Stimulated activated CD8-positive, alpha-beta memory T cell treated with anti-CD3 and anti-CD28 coated beads, Interleukin-12 subunit alpha, Interleukin-12 subunit beta, amount 100 ng/mL, for 24 hours (primary cell): ENCODE results near the gene SFXN1.
"Not testable (repeated sequence)": the region's sequence is repeated elsewhere in the genome, so short reads cannot be mapped to it uniquely, and the experiment has no call there.

Experiments
- DNase-seq: peaks from one replicate; pipeline ENCODE4 v3.0.0-alpha.2; 2020; ENCODE audit errors: extremely low read depth

SFXN1 gene, protein sequence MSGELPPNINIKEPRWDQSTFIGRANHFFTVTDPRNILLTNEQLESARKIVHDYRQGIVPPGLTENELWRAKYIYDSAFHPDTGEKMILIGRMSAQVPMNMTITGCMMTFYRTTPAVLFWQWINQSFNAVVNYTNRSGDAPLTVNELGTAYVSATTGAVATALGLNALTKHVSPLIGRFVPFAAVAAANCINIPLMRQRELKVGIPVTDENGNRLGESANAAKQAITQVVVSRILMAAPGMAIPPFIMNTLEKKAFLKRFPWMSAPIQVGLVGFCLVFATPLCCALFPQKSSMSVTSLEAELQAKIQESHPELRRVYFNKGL

DNA sequence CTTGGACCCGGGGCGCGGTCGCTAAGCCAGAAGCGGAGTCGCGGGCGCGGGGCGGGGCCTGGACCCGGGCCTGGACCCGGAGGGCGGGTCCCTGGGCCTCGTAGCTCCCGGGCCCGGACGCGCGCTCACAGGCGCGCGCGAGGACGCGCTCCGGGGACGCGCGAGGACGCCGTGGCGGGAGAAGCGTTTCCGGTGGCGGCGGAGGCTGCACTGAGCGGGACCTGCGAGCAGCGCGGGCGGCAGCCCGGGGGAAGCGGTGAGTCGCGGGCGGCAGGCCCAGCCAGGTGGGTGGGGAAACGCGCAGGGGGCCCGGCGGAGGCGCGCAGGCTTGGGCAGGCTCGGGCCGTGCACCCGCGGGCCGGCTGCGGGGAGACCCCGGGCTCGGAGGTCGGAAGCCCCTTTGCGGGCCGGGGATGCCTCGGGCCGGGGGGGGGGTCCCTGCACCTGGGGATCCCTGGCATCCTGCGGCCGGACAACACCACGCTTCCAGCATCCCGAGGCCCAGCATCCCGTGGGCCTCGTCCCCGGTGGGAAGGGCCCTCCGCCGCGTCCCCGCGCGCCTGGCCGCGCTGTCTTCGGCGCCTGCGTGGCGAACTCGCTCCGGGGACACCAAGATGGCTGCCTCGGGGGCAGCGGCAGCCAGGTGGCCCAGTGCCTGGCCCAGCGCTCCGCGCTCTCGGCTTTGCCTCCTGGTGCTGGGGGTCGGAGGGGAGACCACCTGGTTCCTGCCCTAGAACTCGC lies at the start of gene SFXN1:
SFXN1 (plus strand) TSS at position 177 of the 741 bp plus-strand sequence. CDS start 13,544 bp downstream, outside the sequence.
- peak; percentile 50 for DNase-seq

DNA sequence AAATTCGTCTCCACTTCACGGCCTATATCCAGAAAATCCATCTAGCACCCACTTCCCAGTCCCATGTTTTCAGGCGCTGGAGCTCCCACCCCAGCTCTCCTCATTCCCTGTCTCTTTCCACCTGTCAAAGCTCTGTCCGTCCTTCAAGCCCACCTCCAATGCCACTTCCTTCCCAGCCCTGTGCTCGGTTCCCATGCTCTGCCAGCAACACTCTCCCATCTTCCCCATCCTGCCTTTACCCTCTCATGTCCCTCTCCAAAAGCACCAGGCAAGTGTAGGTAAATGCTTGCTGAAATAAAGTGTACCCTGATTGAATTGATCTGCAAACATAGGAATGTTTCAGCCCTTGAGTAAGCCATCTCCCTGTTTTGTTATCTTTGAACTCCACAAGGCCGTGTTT lies 43.6 kb upstream of the SFXN1 start:
- no peak for DNase-seq

DNA sequence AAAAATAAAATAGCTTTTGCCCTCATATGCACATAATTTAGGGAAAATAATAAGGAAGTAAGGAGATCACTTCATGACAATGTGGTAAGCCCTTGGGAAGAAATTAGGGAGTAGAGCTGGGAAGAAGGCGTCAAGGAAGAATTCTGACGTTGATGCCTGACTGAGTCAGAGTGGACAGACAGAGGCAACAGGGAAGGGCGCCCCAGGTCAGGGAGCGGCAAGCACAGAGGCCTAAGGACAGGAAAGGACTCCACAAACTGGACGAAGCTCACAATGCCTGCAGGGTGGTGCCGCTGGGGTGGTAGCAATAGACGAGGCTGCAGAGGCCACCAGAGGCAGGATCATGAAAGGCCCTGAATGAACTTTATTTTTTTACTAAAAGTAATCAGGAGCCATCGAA lies 42.0 kb upstream of the SFXN1 start:
- DNase-seq, result no peak

DNA sequence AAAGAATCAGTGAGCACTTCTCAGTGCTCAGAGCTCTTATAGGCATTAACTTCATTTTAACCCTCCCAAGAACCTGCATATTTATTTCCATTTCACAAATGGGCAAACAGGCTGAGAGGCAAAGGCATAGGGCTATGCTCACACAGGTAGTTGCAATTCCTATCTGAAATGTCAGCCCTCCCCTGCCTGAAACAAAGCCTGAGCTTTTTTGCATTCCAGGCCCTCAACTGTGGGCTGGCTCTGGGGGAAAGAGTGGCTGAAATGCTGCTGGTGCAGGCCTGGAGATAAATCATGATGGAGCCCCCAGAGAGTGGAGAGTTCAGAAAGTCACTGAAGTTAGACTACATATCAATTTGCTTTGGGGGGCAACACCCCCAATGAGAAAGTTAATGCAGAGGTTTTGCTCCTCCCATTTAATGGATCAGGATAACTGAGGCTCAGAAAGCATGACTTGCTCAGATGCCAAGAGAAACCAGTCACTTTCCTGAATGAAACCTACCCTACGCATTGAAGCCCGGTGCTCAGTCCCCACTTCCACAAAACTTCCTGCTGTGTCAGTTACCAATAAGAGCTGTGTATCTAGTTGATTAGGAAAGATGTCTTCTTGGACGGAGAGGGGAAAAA lies 40.0 kb upstream of the SFXN1 start:
- no peak for DNase-seq

DNA sequence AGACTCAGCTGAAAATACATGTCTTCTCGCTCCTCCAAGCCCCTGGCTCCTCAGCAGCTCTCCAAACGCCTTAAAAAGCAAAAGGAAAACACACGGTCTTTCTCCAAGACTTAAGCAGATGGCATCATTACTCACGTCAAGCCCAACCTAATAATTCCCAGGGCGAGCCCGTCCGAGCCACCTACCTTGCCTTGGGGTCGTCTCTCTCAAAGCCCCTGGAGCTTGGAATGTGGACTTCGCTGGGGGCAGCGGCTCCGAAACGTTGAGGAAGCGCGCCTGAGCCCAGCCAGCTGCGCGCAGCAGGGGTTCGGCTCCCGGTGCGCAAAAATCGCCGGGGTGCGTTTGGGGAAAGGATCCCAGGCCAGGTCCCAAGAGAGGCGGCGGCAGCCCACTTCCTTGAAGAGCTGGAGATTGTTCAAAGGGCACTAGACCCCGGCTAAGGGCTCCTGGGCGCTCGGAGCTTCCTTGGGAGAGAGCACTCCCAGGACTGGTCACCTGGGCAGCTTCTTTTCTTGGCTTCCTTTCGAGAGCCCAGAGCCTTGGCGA lies 34.8 kb upstream of the SFXN1 start:
- DNase-seq, result no peak

DNA sequence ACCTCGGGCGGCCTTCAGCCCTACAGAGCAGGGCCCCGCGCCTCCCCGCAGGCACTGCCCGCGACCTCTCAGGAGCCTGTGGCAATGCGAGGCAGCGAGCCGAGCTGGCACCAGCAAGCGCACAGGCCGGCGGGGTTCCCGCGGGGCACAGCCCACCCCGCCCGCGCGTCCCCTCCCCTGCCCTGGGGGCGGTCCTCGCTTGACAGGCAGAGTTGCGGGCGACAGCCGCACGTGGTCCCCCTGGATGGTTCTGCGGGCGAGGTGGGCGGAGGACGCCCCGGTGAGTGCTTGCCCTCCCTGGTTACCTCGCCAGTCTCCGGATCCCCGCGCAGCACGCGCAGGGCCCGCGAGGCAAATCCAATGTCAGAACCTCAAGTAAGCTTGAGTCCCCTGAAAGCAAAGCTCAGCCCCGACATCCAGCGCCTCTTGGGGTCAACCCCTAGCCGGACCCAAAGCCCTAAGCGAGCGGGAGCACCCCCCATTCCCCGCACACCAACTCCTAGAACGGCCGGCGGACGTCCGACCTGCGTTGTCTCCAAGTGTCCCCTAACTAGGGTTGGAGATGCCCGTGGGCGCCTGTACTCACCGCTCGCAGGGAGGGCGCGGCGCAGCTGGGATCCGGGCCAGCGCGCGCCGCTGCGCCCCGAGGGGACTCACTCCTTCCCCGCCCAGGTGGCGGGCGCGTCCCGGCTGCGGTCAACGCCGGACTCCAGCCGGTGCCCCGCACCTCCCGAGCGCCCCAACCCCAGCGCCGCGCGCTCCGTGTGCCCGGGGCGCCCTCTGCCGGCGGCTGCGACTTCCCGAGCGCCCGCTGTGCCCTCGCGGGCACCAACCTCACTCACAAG lies 34.1 kb upstream of the SFXN1 start, which contains the start of gene DRD1:
DRD1 (minus strand) TSS at position 123 of the 845 bp plus-strand sequence. CDS start 1,083 bp downstream, outside the sequence.
- DNase-seq, result peak; percentile 11

DNA sequence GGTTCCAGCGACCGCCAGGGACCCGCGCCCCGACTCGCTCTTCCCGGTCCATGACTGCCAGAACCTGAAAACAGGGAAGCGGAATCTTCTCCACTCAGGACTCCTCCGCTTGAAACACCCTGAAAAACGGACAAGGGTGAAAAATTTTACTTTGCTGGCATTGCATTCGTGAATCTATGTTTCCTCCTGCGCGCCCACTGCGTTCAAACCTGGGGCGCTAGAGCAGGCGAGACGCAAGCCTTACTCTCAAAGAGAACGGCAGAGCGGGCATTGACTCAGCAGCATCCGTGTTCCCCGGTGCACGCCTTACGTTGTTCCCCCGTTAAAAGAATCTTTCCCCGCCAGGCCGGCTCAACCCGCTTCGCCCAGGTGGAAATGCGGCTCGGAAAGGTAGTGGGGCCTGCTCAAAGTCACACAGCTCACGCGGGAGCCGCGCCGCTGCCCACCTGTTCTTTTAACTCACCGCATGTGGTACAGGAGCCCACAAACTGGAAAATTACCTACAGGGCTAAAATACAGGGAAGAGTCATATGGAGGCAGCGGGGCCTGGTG lies 33.4 kb upstream of the SFXN1 start:
- DNase-seq, result no peak

DNA sequence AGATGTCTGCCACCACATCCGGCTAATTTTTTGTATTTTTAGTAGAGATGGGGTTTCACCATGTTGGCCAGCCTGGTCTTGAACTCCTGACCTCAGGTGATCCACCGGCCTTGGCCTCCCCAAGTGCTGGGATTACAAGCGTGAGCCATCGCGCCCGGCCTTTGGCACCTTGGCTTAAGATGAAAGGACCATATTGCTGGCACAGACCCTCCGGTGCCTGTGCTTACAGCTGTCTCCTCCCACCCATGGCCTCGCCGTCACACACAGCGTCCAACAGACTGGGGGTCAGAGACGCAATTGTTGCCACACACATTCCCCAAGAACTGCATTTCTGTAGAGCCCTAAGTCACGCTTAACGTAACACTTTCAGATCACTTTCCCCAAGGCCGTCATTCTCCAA lies 32.0 kb upstream of the SFXN1 start:
- not testable (repeated sequence) for DNase-seq

DNA sequence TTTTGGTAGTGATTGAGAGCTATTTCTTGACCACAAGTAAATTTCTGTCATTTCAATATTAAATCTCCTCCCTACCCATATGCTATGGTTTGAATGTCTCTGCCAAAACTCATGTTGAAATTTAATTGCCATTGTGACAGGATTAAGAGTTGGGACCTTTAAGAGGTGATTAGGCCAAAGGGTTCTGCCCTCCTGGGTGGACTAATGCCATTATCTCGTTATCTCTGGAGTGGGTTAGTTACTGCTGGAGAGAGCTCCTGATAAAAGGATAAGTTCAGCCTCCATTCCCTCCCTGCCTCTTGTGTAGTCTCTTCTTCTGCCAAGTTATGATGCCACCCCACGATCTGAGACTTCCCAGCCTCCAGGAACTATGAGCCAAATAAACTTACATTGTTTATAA lies 30.8 kb upstream of the SFXN1 start:
- no peak for DNase-seq

DNA sequence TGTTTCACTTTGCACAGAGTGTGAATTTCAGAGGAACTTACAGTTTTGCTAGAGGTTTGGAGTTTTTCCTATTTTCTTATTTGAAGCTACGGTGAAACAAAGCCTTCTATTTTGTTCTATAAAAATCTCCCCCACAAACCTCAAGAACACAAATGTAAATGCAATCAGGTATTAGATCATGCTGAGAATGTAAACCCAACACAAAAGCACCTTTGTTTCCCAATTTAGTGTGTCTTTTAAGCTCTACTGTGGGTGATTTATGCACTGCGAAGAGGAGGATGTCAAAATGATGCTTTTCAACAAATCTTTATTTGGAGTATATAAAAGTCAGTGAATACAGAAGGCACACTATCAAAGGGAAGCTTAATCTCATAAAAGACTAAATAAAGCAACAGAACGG lies 30.1 kb upstream of the SFXN1 start:
- DNase-seq, result no peak

DNA sequence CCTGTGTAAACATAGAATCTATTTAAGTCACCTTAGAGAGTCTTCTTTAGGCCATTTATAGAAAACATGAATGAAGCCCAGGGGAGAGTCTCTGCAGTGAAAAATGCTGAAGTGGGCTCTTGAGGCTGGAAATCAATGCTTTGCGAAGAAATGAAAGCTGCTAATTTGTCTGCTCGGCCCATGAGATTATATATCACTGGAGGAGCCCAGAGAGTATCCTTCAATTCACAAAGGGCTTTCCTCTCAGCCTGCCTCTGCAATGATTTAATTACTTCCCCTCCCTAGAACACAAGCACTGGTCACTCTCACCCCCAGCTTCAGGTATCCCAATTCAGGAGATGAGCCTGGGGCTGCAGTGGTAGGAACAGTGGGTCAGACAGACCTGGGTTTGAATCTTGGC lies 26.2 kb upstream of the SFXN1 start:
- DNase-seq, result no peak

DNA sequence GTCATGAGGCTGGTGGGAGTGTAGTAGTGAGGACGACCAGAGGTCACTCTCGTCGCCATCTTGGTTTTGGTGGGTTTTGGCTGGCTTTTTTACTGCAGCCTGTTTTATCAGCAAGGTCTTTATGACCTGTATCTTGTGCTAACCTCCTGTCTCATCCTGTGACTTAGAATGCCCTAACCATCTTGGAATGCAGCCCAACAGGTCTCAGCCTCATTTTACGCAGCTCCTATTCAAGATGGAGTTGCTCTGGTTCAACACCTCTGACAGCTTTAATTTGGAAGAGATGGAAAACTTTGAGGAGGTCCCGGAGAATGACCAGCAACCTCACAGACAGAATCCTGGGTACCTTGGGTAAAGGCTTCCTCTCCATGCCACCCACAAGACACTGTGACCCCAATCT lies 24.0 kb upstream of the SFXN1 start:
- not testable (repeated sequence) for DNase-seq

DNA sequence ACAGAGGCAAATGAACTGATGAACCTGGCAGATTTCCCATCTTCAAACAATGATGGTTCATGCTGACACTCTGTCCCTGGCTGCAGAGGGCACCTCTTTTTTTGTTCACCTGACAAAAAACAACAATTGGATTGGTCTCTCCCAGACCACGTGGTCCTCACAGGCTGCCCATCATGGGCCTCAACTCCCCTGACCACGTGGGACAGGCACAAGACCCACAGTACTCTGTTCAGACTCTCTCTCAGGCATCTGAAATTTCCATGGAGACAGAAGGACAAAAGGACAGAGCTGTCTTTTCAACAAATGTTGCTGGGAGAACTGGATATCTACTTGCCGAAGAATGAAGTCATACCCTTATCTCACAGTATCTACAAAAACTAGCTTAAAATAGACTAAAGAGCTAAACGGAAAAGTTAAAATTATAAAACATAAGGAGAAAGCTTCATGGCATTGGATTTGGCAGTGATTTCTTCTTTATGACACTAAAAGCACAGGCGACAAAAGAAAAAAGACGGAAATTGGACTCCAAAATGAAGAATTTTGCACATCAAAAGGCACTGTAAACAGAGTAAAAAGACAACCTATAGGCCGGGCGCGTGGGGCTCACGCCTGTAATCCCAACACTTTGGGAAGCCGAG lies 22.1 kb upstream of the SFXN1 start:
- no peak for DNase-seq

DNA sequence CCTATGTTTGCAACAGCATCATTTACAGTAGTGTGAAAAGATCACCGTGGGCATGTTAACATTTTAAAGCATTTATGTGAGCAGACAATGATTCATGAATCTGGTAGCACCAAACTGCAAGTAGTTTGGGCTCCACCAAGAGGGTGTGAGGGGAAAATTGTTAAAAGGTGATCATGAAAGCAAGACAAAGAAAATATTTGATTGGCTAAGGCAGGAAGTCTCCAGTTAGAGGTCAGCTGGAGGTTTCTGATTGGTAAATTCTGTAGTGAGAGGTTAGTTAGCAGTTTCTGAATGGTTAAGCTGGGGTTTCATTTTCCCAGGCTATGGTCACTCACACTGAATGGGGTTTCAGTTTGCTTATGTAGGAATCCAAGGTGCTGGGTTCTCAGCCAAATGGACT lies 20.9 kb upstream of the SFXN1 start:
- no peak for DNase-seq

DNA sequence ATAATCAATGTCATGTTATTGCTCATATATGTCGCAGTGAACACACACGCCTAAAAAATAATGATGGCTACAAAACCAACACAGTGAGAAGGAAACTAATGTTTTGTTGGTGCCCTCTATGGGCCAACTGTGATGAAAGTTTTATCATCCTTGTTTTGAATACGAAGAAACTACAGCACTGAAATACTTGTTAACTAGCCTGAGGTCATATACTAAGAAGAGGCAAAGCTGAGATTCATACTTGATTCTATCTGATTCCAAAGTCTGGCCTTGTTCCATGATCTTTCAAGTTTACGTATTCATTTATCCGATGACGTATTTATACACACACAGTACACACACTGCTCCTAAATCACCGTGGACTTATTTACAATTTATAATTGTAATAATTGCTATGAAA lies 18.2 kb upstream of the SFXN1 start:
- no peak for DNase-seq

DNA sequence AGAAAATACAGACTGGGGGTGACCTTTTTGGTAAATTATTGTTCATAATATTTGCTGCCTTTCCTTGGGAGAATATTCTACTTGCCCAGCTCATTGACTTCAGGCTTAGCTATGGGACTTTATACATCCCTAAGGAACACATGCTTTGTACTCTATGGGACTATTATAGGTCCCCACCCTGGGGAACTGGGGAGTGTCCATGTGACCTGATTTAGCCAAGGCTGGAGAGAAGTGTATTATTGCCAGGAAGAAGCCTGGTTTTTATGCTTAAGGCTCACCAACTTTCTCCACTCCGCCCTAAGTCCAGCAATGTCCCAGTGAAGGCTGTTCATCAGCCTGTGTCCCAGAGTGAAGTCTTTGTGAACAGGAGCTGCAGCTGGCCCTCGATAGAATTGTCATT lies 17.8 kb upstream of the SFXN1 start:
- no peak for DNase-seq

DNA sequence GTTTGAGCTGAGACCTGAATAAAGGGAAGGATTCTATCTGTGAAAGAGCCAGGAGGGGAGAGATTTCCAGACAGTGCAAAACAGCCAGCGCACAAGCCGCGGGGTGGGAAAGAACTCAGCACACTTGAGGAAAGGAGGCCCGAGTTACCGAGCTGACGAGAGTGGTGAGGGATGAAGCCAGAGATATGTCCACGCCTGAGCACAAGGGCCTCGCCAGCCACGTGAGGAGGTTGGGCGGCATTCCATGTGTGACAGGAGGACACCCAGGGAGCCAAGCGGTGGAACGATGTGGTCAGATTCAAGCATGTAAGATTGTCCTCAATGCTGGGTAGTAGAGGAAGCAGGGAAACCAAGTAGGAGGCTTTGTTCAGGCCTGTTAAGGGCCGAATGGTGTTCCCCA lies 17.0 kb upstream of the SFXN1 start:
- DNase-seq, result no peak

DNA sequence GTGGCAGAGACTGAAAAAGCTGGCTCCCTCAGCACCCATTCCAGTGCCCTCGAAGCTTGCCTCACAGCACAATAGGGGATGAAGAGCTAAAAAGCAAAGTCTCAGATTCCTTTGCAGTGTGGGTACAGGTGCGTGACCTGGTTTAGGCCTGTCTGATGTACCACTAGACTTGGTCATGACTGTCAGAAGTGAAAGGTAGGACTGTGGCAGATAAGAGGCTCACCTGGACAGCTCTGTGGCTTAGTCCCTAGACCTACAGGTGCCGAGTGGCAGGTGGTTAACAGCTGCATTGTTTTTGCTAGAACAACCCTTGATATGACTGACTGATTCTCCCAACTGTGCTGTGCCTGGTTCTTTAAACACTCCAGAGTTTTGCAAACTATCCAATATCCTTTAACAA lies 14.7 kb upstream of the SFXN1 start:
- no peak for DNase-seq

DNA sequence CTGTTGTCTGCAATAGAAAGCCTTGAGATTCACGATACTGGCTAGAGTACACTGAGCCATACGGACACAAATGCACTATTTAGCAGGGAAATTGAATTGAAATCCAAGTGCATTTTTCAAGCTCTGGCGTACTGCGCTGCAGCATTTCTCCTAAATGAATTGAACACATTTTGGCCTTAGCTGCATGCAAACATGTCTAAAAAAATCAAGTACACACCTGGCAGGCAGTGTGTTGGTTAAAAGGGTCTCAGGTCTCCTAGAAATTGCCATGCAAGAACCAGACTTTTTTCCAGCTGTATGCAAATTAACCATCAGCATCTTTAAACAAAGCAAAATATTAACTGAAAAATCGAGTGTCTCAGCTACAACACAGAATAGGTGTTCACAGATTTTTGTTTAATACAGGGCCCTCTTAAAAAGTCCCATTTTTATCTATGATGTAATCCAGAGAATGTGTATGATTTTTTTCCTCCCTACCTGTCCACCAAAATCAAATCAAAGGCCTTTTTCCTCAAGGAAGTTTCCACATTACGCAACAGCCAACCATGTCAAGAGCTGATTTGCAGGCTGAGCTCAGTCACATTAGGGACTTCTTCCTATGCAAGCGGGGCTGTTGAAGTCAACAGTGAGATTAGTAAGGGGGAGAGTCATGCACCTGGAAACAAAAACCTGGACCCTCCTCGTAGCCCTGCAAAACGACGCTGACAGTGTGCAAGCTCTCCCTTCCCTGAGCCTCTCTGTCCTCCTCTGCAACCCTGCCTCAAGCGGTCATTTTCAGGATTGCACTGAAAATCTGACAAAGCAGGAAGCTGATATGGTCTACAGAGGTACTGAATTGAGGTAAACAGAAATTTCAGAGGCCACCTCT lies 14.1 kb upstream of the SFXN1 start:
- no peak for DNase-seq

DNA sequence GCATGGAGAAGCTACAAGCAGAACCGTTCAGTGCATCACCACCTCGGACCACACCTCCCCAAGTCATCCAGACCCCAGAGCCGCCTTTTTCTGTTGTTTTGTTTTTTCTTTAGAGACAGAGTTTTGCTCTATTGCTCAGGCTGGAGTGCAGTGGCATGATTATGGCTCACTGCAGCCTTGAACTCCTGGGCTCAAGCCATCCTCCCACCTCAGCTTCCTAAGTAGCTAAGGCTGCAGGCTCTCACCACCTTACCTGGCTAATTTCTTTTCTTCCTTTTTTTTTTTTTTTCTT lies 13.5 kb upstream of the SFXN1 start:
- no peak for DNase-seq
